Neural crest cell (in vitro differentiated cells): Measurements from ENCODE around the gene COP1. TPM values are rescaled to one million over a fixed set of nuclear protein-coding genes. Genes with fewer than 3 reads are reported as not detected.

Experiments used
- DNase-seq: peaks from one replicate; pipeline ENCODE4 v3.0.0; 2021; ENCODE audit warnings: low read depth, mixed read lengths, low spot score
- H3K27ac Mint-ChIP-seq: one replicate; pipeline ENCODE4 v1.8.0; 2021; ENCODE audit warnings: mild to moderate bottlenecking, mixed read lengths; ENCODE audit not compliant: unreplicated experiment
- H3K27me3 Mint-ChIP-seq: 2 replicates; pipeline ENCODE4 v1.8.0; 2021; ENCODE audit warnings: low read depth, mild to moderate bottlenecking, mixed read lengths
- H3K36me3 Mint-ChIP-seq: 2 replicates; pipeline ENCODE4 v1.8.0; 2021; ENCODE audit warnings: low read depth, mild to moderate bottlenecking, mixed read lengths
- H3K4me1 Mint-ChIP-seq: 2 replicates; pipeline ENCODE4 v1.8.0; 2021; ENCODE audit warnings: mixed read lengths
- H3K4me3 Mint-ChIP-seq: one replicate; pipeline ENCODE4 v1.8.0; 2021; ENCODE audit warnings: mild to moderate bottlenecking, mixed read lengths
- H3K9me3 Mint-ChIP-seq: 2 replicates; pipeline ENCODE4 v1.8.0; 2021; ENCODE audit warnings: mixed read lengths
- total RNA-seq: library from RNA; stranded (reverse); gene quantifications from 2 replicates; pipeline ENCODE4 v1.2.1, GENCODE V29; 2021
- TF ChIP-seq, protein P1 (sequence below): fragments of 200-600 bp; sonication (generic); conservative IDR thresholded peaks from 2 replicates; pipeline ENCODE4 v1.5.0; 2021; ENCODE audit warnings: antibody characterized with exemption, mild to moderate bottlenecking

Gene COP1
- total RNA-seq, 1 donor from 2014 or later: 48.4 TPM

DNA sequence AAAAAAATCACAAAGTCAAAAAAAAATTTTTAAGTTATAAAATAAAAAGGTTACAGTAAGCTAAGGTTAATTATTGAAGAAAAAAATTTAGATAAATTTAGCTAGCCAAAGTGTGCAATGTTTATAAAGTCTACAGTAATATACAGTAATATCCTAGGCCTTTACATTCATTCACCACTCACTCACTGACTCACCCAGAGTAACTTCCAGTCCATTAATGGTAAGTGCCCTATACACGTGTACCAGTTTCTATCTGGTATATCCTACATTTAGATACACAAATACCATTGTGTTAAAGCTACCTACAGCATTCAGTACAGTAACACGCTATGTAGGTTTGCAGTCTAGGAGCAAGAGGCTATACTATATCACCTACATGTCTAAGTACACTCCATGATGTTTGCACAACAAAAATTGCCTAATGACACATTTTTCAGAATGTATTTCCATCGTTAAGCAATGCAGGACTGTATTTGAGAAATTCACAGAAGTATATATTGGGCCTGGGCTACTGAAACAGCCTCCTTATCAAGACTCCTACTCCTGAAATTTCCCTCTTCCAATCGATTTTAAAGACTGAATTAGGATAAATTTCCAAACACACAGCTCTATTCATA, 155.1 kb downstream of the COP1 start:
- H3K27ac Mint-ChIP-seq: no peak overlapping the region
- no peaks in the 10 kb centered on the region for H3K9me3 Mint-ChIP-seq
- H3K36me3 Mint-ChIP-seq: peaks cover 4% of the 10 kb centered on the region
- no peaks in the 10 kb centered on the region for H3K27me3 Mint-ChIP-seq
- TF ChIP-seq, protein P1, sequence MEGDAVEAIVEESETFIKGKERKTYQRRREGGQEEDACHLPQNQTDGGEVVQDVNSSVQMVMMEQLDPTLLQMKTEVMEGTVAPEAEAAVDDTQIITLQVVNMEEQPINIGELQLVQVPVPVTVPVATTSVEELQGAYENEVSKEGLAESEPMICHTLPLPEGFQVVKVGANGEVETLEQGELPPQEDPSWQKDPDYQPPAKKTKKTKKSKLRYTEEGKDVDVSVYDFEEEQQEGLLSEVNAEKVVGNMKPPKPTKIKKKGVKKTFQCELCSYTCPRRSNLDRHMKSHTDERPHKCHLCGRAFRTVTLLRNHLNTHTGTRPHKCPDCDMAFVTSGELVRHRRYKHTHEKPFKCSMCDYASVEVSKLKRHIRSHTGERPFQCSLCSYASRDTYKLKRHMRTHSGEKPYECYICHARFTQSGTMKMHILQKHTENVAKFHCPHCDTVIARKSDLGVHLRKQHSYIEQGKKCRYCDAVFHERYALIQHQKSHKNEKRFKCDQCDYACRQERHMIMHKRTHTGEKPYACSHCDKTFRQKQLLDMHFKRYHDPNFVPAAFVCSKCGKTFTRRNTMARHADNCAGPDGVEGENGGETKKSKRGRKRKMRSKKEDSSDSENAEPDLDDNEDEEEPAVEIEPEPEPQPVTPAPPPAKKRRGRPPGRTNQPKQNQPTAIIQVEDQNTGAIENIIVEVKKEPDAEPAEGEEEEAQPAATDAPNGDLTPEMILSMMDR: no peak
- no peak overlapping the region for H3K4me3 Mint-ChIP-seq
- peaks cover 12% of the 10 kb centered on the region for H3K4me1 Mint-ChIP-seq
- no peak for DNase-seq

DNA sequence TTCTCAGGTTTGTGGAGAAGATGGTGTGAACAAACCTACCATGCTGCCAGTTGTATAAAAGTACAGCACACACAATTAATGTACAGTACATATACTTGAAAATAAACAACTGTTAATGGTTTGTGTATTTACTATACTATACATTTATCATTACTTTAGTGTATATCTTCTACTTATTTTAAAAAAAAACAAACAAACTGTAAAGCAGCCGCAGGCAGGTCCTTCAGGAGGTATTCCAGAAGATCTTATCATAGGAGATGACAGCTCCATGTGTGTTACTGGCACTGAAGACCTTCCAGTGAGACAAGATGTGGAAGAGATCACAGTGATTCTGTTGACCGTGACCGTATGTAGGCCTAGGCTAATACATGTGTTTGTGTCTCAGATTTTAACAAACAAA, 155.7 kb downstream of the COP1 start:
- Mint-ChIP-seq H3K9me3 (no peaks in the 10 kb centered on the region), H3K27me3 (no peaks in the 10 kb centered on the region), H3K4me3 (no peak overlapping the region), H3K4me1 (peaks cover 8% of the 10 kb centered on the region), H3K36me3 (peaks cover 4% of the 10 kb centered on the region), H3K27ac (no peak overlapping the region)
- TF ChIP-seq, protein P1: no peak
- DNase-seq: no peak

DNA sequence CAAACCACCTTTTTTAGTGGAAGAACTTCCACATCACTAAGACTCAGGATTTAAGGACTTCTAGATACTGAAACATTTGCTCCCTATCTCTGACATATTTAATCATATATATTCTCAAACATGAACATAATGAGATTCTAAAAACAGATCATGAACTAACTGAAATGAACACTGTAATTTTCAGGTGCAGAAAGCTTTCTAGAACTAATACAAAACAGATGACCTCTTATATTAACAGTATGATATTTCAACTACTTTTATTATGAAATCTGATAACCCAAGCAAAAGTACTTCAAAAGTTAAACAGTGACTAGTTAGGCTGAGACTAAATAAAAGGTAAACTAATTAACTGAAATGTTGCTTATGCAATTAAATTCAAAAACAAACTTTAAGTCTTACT, 157.5 kb downstream of the COP1 start:
- TF ChIP-seq, protein P1: no peak
- no peaks in the 10 kb centered on the region for H3K27me3 Mint-ChIP-seq
- H3K27ac Mint-ChIP-seq: no peak overlapping the region
- H3K4me1 Mint-ChIP-seq: peaks cover 8% of the 10 kb centered on the region
- DNase-seq: no peak
- no peak overlapping the region for H3K4me3 Mint-ChIP-seq
- peaks cover 2% of the 10 kb centered on the region for H3K36me3 Mint-ChIP-seq
- no peaks in the 10 kb centered on the region for H3K9me3 Mint-ChIP-seq

DNA sequence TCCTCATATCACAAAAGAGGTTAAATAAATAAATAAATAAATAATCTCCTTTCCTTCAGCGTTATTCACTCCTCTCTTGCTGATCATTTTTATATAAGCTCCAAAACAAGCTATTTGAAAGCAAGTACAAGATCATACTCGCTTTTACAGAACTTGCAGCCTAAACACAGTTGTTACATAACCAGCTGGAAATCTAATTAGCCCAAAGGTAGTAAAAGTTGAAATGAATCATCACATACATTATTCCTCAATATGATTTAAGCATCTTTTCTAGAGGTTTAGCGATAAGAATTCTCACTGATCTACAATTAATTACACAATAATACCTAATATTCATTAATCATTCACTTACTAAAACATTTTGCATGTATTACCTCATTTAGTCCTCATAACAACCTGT, 160.2 kb downstream of the COP1 start:
- H3K4me3 Mint-ChIP-seq: no peak overlapping the region
- no peaks in the 10 kb centered on the region for H3K27me3 Mint-ChIP-seq

DNA sequence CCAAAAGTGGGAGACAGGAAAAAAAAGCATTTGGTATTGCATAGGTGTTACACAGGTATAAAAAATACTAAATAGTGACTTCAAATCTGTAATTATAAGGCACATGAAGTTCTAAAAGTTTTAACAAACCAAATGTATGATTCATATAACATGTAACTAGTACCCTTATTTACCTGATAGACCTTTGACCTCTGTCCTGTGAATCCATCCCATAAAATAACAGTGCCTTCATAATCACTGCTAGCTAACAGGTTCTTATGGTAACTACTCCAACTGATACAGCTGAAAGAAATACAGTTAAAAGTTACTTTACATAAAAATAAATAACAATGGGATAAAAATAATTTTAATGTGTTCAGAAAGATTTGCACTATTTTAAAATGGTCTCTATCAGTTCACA, 163.5 kb downstream of the COP1 start:
- H3K36me3 Mint-ChIP-seq: peaks cover 13% of the 10 kb centered on the region
- no peak overlapping the region for H3K4me3 Mint-ChIP-seq
- TF ChIP-seq, protein P1: no peak
- no peaks in the 10 kb centered on the region for H3K27me3 Mint-ChIP-seq
- H3K4me1 Mint-ChIP-seq: no peaks in the 10 kb centered on the region
- H3K9me3 Mint-ChIP-seq: no peaks in the 10 kb centered on the region
- DNase-seq: no peak
- H3K27ac Mint-ChIP-seq: no peak overlapping the region

More for the DNA sequence above, 160.2 kb downstream of the COP1 start:
- no peak for DNase-seq
- Mint-ChIP-seq H3K4me1 (peaks cover 8% of the 10 kb centered on the region), H3K36me3 (peaks cover 6% of the 10 kb centered on the region), H3K27ac (no peak overlapping the region), H3K9me3 (no peaks in the 10 kb centered on the region)
- TF ChIP-seq, protein P1: no peak
